GM21576 (cell line): ENCODE data around the gene UBE2L3.
"Not testable (repeated sequence)": the region's sequence is repeated elsewhere in the genome, so short reads cannot be mapped to it uniquely, and the experiment has no call there.

Source experiments
- ATAC-seq: cut with Tn5 transposase; IDR thresholded peaks from one replicate; pipeline ENCODE4 v1.9.1; 2021; ENCODE audit warnings: mild to moderate bottlenecking, moderate library complexity; ENCODE audit not compliant: unreplicated experiment

The UBE2L3 gene

DNA sequence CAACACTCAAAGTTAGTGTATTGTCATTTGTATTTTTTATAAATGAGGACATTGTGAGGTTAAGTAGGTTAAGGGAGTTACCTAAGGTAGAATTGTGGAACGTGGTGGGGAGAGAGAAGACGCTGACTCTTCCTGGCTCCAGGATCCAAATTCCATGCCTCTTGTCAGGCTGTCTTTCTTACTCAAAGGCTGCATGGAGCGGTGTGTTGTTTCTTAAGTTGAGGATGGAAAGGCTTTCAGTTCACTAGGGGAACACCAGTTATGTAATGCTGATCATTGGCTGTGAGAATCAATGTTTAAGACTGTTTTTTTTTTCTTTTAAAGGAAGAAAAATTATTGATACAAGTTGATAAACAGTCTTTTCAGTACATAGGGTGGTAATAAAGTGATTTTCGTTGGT, 2.9 kb downstream of the UBE2L3 start:
- ATAC-seq = no peak

DNA sequence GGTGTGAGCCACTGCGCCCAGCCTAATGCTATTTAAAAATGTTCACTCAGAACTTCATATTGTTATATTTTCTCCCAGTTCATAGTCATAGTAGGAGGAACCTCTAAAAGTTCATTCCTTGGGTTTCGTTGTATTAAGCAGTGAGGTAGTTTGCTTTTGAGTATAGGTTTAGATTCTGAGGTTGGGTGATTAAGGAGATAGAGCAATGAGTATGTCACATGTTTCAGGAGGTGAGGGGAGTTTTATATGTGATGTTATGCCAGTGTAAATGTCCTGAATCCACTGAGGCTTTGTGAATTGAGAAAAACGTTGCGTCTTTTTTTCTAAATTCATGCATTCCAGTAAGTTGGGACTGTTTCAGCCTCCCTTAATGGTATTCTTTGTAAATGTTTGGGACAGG, 4.2 kb downstream of the UBE2L3 start:
- ATAC-seq = no peak

DNA sequence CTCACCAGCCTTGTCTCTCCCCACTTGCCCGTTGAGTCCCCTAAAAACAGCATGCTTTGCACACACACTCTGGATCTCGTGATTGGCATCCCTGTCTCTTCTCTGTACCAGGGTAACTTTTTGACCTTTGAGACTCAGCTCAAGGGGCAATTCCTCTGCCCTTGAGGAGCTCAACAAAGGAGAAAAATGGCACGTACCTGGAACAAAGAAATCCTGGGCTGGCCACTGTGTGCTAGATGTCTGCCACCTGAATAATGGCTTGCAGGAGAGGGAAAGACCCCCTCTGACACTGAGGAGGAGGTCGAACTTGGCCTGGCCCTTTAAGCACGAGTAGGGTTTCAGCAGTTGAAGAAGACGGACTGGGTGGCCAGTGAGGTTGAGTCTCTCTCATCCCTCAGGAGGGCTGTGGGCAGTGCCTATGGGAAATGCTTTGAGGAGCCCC, 5.8 kb downstream of the UBE2L3 start:
- no peak for ATAC-seq

DNA sequence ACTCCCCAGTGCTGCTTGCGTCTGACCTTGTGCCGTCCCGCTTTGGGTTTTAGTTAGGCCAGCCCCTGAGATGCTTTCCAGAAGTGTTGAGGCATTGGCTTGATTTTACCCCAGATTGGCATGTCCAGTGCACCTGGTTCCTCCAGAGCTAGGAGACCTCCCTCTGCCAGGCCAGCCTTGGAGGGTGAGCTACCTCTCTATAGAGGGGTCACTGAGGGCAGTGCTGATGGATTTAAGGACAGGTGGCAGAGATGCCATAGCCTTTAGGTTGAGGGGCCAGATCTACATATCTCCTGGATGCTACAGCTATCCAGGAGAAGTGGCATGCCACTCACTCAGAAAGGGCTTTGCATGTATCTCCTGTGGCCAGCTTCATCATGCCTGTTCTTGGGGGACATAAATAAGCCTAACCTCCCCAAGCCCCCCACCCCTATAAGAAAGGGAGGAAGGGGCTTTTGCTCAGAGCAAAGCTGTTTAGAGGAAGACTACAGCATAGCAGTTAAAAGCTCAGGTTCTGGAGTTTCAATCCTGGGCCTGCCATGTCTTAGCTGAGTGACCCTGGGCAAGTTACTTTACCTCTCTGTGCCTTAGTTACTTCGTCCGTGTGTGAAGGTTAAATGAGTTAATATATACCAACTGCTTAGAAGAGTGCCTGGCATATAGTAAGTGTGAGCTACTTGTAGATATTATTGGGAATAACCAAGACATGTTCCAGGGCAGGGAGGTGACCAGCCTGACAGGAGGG, 6.4 kb downstream of the UBE2L3 start:
- ATAC-seq = no peak

DNA sequence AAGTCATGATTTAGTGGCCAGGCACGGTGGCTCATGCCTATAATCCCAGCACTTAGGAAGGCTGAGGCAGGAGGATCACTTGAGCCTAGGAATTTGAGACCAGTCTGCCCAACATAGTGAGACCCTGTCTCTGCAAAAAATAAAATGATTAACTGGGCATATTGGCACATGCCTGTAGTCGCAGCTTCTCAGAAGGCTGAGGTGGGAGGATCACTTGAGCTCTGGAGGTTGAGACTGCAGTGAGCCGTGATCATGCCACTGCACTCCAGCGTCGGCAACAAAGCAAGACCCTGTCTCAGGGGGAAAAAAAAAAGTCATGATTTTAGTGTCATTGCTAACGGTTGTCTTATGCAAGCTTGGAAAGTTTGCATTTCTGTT, 11.9 kb downstream of the UBE2L3 start:
- ATAC-seq = no peak

DNA sequence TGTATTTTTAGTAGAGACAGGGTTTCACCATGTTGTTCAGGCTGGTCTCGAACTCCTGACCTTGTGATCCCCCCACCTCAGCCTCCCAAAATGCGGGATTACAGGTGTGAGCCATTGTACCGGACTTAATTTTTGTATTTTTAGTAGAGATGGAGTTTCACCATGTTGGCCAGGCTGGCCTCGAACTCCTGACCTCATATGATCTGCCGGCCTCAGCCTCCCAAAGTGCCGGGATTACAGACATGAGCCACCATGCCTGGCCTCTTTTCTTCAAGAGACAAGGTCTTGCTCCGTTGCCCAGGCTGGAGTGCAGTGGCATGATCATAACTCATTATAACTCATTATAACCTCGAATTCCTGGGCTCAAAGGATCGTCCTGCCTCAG, 13.1 kb downstream of the UBE2L3 start:
- ATAC-seq = not testable (repeated sequence)

DNA sequence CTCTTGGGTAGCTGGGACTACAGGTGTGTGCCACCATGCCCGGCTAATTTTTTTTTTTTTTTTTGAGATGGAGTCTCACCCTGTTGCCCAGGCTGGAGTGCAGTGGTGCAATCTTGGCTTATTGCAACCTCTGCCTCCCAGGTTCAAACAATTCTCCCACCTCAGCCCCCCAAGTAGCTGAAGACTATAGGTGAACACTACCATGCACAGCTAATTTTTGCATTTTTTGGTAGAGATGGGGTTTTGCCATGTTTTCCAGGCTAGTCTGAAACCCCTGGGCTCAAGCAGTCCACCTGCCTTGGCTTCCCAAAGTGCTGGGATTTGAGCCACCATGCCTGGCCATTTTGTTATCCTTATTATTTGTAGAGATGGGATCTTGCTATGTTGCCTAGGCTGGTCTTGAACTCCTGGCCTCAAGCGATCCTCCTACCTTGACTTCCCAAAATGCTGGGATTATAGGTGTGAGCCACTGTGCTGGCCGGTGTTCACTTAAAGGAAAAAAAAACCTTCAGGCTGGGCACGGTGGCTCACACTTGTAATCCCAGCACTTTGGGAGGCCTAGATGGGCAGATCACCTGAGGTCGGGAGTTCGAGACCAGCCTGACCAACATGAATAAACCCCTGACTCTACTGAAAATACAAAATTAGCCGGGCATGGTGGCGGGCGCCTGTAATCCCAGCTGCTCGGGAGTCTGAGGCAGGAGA, 13.6 kb downstream of the UBE2L3 start:
- ATAC-seq = not testable (repeated sequence)

DNA sequence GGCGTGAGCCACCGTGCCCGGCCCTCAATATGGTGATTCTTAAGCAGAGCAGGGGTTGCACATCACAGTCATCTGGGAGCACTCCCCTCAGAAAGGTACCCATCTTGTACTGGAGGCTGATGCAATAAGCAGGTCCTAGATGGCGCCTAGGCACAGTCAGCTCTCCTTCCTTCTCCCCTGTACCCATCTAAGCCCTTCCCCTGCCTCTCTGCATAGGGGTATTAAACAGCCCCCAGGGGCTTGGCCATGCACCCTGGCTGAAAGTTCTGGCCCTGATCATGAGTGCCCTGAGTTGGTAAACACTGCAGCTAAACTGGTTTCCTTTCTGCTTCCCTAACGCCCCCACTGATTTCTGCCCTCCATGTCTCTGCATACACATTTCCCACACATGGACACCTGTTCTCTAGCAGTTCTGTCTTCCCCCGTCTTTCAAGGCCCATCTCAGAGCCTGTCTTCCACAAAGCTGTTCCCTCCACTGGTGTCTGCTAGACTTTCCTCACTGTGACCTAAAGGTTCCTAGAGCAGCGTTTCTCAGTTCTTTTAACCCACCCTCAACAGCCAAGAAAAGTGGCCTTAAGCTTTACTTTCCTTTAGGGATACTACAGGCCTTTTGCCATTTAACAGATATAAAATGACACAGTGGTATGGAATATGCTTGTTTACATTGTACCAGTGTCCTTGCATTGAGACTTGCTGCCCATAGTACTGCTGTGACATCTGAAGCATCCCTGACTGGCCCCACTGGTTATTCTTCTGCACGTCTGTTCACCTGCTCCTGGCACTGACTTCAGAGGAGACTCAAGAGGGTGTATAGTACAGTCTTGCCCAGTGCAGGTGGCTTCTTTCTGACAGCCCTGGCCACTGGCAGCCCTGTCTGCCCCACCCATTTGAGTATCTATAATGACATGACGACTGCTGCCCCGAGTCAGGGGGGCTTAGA, 15.6 kb downstream of the UBE2L3 start:
- no peak for ATAC-seq

DNA sequence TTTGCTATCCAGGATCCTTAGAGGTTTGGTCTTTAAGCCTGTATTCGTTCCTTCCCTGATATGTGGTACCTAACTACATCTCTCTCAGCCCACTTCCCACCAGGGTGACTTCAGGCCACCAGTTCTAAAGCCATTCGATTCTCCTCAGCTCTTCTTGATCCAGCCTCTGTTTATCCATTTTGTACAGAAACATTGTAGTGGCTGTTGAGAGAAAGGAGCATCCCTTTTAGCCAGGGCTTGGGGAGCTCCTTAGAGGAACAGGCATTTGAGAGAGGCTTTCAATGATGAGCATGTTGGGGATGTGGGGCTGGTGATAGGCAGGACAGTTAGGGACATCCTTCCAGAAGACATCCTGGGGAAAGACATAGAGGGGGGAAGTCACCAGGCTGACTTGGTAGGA, 17.9 kb downstream of the UBE2L3 start:
- ATAC-seq = no peak

DNA sequence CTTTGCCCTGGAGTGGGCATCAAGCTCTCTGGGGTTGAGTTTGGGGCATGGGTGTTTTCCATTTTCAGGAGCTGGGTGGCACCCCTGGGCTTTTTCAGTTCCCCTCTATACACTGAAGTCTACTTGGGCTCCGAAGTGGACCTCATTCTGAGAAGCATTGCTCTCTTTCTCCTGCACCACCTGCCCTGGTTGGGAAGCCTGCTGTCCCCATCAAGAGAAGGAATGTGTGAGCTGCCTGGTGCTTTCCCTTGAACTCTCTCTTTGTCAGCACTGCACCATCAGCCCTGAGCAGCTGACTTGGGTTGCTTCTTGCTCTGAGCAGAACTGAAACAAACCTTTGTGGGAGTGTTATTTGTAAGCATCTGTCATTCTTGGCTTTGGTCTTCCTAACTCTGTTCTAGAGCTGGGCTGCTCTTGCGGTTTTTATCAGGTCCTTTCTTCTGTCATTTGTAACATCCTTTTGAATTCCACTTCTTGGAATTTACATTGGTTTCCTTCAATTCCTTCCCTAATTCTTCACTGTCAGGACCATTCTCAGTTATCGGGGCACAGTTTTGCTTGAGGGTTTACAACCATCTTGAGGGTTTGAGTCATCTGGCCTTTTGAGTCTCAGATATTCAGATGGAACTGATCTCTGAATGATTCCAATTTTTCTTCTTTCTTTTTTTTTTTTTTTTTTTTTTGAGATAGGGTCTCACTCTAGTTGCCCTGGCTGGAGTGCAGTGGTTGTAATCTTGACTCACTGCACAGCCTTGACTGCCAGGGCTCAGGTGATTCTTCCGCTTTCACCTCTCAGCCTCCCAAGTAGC, 20.5 kb downstream of the UBE2L3 start:
- peak; percentile 88 for ATAC-seq

DNA sequence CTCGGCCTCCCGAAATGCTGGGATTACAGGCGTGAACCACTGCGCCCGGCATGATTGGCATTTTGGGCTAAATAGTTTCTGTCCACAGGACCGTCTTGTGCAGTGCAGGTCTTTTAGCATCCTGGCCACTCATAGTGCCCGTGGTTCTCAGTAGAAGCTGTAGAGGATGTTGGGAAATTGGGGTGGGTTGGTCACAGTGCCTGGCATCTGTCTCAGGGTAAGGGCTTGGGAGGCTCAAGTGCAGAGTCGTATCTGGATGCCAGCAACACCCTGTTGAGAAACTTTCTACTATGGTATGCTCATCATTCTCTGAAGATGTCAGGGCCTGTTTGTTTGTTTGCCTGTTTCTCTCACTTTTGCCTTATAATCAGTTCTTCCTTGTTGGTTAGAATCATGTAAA, 21.9 kb downstream of the UBE2L3 start:
- no peak for ATAC-seq

DNA sequence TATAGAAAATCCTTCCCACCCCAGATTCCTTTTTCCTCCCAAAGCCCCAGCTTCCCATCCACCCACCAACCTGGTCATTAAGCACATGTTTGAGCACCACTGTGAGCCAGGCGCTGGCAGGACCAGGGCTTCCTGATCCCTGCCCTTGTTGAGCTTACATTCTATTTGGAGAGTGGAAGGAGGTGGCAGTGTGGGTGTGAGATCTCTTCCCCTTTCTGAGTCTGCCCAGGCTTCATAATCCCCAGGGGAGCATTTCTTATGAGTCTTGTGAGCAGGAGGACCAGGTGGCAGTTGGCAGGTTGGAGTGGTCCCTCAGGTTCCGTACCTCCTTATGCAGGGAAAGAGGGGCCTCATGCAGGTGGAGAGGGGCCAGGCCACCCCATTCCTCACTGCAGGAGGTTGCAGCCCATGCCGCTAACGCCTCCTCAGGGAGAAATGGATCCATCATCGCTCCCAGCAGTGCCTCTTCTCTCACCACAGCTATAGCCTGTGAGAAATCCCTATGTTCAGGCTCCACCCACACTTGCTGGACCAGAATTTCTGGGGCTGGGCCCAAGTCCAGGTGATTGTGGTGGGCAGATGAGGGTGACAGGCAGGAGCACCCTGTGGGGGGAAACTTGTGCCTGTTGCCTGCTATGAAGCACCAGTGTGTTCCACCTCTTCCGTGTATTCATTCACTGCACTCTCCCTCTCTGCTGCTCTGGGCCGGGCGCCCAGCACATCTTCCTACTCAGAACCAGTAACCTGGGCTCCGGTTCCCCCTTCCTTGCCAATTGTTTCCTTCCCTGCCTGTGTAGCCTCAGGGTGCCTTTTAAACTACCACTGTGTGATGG, 23.5 kb downstream of the UBE2L3 start:
- ATAC-seq = no peak

DNA sequence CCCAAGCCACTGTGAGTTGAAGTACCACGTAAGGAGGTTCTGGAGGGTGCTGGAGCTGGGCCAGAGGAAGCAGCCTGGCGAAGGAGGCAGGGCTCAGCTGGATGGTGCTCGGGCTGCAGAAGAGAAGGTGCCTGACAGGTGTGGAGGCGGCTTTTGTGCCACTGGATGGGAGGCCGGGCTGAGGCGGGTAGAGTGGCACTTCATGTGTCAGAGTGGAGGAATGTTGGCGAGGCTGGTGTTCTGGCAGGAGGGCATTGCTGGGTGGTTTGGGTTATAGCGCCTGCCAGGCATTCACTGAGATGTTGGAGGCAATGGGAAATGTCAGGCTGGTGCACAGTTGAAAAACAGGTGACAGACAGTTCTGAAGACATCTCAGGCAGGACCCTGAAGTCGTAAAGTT, 24.2 kb downstream of the UBE2L3 start:
- no peak for ATAC-seq

DNA sequence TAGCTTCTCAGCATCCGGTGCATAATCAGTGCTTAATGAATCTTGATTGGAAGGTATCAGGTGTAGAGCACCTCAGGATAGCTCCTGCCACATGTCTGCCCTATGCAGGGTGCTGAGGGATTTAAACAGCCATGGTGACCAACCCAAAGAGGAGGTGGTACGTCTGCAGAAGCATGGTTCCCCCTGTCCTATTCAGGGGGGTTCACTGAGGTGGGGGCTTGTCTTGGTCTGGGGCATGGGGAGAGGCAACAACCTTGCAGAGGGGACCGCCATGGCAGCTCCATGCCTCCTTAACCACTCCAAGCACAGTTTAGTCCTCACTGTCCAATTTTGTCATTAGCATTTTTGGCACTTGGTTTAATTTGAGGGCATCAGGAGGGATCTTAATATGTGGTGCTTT, 24.9 kb downstream of the UBE2L3 start:
- ATAC-seq = no peak

DNA sequence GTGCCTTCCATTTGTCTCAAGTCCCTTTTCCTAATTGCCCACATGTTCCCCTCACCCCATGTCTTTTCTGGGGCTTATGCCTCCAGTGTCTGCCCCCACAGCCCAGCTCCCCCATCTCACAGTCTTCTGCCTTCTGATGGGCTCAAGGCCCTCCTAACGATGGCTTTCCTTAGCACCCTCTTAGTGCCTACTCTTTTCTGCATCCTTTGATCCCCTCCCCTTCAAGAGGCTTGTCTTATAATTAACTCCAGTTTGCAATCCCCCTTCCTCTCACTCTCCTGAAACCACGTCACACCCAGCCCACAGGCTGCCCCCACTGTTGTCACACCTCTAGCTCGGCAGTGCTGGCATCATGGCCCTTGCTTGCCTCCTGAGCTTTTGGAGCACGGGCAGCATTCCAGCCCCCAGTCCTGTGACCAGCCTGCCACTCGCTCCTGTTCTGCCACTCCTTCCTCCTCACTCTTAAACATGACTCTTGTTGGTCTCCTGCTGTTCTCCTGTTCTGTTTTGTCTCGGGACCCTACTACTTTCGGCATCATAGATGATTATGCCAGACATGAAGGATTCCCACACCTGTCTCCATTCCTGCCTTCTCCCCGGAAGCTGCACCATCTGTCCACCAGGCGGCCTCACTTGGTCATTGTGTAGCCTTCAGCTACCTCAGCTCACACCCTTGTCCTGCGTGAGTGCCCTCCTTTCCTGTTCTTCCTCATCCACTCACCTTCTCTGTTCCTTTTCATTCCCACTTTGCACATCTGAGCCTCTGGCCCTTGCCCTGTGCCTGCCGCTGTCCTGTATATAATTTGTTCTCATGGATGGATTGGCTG, 26.1 kb downstream of the UBE2L3 start:
- no peak for ATAC-seq

DNA sequence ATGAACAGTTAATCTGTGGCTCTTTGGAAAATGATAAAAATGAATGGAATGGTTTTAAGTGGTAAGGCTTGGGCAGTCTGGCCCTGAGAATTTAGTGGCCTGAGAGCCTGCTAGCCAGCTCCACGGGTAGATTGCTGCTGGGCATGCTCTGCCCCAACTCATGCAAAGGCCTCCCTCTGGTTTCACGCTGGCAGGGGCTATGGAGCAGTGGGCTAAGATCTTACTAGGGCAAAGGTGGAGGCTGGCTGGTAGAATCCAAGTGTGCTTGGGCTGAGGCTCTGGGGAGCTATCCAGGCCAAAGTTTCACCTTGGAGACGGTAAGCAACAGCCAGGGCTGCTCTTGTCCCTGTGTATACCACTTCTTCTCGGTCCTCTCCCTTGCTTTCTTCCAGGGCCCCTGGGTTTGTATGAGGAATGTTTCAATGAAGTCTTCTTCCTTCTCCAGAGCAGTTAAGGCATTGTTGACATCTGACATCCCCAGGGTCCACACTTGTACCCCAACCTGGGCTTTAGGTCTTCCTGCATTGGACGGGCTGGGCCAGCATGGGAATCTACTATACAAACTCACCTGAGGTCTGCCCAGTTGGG, 27.4 kb downstream of the UBE2L3 start:
- ATAC-seq = no peak

DNA sequence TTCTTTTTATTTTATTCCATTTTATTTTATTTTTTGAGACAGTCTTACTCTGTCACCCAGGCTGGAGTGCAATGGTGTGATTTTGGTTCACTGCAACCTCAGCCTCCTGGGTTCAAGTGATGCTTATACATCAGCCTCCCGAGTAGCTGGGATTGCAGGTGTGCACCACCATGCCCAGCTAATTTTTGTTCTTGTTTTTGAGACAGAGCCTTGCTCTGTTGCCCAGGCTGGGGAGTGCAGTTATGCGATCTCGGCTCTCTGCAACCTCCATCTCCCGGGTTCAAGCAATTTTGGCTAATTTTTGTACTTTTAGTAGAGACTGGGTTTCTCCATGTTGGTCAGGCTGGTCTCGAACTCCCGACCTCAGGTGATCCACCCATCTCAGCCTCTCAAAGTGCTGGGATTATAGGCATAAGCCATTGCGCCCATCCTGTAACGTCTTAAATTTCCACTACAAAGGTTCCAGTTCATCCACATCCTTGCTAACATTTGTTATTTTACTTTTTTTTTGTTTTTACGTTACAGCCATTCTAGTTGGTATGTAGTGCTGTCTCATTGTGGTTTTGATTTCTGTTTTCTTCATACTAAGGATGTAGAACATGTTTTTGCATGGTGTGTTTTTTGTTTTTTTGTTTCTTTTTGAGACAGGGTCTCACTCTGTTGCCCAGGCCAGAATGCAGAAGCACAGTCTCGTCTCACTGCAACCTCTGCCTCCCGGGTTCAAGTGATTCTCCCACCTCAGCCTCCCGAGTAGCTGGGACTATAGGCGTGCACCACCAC, 29.0 kb downstream of the UBE2L3 start:
- not testable (repeated sequence) for ATAC-seq

DNA sequence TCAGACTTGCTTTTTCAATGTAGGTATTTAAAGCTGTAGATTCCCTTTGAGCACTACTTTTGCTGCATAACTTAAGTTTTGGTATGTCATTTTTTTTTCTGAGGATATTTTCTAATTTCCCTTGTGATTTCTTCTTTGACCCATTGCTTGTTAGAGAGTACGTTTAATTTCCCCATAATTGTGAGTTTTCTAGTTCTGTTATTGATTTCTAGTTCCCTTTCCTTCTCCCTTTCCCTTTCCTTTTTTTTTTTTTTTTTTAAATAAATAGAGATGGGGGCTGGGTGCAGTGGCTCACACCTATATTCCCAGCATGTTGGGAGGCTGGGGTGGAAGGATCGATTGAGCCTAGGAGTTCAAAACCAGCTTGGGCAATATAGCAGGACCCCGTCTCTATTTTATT, 30.8 kb downstream of the UBE2L3 start:
- no peak for ATAC-seq
